GM18498 (cell line): Measurements from ENCODE around the gene TSPAN18.

Experiments
- ATAC-seq: cut with Tn5 transposase; IDR thresholded peaks from one replicate; pipeline ENCODE4 v1.9.1; 2021; ENCODE audit warnings: mild to moderate bottlenecking, moderate library complexity; ENCODE audit not compliant: unreplicated experiment

Gene TSPAN18

DNA sequence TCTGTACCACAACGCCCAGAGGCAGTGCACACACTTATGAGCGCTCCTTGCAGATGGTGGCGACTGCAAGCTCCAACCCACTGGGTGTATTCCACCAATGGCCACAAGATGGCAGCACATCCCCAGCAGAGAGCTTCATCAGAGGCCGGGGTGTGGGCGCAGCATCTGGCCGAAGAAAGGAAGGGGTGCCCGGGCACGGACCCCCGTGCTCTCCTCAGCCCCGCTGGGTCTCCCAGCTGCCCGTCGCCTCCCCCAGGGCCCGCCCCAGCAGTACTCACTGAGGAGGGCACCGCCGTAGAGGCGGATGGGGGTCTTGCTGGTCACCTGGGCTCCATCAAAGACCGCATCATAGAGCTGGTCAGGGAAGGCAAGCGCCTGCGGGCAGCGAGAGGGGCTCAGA is 209.8 kb downstream of the TSPAN18 start:
- ATAC-seq = peak; percentile 83

DNA sequence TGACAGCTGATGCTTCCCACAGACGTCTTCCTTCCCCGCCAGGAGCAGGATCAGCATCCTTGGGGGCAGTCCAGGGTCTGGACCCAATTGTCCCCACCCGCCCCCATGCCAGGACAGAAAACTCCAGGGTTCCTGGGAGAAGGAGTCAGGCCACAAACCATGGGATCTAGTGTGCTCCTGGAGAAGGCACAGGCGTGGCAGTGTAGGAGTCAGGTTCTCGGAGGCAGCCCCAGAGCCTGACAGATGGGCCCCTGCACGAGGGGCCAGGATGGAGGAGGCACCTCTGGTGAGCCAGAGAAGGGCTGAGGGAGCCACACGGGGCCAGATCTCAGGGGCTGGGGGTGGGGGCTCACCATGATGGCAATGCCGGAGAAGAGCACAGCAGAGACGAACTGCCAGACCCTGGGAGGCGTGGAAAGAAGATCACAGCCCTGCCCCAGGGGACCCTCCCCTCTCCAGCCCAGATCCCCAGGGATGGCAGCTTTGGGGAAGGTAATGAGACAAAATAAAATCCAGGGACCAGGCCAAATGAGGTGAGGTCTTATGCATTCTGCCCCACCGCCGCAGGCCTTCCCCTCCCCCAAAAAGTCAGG is 210.3 kb downstream of the TSPAN18 start:
- ATAC-seq = no peak

DNA sequence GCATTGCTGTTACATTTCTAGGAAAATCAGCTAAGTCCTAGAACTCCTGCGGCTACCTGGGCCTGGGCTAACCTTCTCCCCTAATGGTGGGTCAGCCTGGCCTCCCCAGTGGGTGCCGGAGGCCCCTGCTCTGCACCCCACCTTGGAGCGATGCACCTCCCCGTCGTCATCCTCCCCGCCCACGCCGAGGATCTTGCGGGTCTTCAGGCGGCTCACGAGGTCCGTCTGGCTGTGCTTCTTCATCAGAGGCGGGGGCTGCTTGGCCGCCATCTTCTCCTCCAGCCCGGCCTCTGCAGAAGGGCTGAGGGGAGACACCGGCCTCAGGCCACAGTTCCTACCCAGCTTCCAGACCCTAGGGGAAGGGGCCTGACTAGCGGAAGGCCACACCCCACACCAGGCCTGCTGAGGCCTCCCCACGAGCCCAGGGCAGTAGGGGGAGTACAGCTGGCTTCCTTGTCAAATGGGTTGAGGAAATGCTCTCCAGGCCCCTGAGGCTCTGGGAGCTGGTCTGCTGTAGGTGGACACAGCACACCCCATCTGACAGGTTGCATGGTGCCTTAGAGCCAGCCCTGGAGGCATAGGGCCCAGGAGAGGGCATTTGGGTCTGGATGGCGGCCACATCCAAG is 211.4 kb downstream of the TSPAN18 start:
- no peak for ATAC-seq

DNA sequence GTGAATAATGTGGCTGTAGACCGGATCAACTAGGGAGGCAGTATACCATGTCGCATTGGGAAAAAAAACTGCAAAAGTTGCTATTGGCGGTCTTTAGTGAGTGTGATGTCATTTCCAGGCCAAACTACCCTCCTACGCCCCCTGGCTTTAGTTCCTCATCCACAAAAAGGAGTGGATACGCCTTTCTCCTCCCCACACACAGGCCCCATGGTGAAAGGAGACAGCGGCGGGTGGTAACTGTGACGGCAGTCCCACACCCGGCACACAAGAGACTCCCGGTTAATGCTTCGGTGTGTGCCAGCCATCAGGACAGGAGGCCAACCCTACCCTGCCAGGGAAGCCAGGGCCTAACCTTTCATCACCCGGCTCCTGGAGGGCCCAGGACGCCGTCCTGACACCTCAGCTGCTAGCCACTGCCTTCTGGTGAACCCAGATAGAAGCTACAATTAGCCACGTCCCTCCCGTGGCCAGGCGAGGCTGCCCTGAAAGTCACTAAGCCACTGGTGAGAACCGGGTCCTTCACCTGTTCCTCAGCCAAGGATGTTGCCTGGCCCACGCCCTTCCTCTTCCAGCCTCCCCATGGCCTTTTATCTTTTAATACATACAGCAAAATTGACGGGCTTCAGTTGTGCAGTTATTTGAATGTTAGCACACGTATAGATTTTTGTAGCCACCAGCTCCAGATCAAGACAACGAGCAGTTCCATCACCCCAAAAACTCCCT is 213.1 kb downstream of the TSPAN18 start:
- no peak for ATAC-seq

DNA sequence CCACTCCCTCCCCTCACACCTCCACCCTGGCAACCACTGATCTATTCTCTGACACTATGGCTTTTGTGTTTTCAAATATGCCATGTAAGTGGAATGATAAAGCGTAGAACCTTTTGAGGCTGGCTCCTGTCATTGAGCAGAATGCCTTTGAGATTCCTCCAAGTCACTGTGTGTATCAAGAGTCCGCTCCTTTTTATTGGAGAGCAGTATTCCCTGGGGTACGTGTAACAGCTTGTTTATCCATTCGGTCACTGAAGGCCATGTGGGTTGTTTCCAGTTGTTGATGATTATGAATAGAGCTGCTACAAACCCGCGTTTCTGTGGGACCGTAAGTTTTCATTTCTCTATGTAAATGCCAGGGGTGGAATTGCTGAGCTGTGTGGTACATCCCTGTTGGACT is 213.6 kb downstream of the TSPAN18 start:
- ATAC-seq = no peak

DNA sequence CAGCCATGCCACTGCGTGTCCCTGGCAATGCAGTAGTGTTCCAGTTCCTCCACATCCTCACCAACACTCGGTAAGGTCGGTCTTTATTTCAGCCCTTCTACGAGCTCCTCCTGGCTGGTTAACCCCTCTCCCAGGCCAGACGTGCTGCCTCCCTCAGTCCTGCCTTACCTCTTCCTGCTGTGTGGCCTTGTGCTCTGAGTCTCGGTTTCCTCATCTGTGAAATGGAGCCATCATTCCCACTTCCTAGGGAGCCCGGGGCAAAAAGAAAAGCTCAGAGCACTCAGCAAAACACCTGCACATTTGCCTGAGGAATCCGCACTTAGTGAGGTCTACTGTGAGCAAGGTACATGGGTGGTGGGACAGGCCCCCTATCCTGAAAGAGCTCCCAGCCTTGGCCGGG is 214.1 kb downstream of the TSPAN18 start:
- no peak for ATAC-seq

DNA sequence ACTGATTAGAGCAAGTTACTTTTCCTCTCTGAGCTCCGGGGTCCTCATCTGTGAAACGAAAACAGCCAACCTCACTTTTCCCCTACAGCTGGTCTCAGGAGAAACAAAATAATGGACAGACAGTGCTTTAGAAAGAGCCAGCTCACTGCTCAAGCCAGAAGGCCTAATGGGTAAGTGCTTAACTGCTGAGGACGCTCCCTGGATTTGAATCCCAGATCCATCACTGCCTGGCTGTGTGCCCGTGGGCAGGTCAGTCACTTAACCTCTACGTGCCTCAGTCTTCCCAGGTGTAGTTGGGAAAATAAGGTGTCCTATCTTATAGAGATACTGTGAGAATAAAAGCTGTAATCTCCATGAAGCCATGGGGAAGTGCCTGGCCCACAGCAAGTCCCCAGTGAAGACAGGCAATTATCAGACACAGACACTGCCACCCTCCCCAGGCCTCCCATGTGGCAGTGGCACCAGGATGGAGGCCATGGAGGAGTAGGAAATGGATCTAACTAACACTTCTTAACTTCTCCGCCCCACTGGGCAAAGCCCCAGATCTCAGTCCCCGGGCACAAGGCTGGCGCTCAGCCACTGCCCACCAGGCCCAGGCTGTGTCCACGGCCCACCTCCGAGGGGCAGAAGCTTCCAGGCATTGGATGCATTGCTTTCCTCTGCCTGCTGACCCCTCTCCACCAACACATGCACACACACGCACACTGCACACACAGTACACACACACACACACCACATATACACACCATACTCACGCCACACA is 214.7 kb downstream of the TSPAN18 start:
- no peak for ATAC-seq

DNA sequence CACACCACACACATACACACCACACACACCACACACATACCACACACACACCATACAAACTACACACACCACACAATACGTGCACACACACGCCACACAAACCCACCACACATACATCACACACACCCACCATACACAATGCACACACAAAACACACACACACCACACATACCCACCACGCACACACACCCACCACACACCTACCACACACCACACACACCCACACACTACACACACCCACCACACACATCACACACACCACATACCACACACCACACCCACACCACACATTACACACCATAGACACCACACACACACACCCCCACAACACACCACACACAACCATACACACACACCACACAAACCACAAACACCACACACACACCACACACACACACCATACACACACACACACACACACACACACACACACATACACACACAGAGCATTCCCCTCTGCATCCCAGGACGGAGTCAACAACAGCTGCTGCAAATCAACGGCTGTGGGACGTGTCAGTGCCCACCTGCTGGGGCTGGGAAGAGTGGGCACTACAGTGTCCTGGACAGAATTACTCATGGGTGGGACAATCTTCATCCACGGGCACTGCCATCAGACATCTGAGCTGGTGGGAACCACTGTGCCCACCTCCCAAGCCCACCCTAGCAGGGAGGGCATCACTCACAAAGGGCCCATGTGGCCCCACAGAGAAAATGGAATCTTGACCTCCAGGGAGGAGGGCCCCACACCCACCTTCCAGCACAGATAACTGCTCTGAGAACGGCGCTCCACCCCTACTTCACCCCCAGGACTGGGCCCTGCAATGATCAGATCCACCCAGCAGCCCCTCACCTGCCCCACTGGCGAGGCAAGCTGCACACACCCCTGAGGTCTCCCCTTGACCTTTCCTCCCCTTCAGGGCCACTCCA is 215.5 kb downstream of the TSPAN18 start:
- no peak for ATAC-seq

DNA sequence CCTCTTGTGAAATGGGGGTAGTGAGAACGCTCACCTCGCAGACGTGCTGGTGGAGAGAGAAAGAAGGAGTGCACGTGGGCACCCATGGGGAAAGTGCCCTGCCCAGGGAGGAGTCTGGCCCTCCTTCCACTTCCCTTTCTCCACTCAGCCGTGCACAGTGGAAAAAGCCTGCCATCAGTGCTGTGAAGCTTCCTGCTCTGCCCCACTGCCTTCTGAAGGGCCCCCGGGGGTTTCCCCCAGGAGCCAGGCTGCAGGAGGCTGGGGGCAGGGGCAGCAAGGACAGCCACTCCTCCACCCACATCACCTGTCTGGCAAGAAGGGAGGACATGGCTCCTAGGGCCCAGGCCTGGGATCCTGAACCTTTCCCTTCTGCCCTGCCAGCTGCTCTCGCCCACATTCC is 216.4 kb downstream of the TSPAN18 start:
- ATAC-seq = peak; percentile 84

DNA sequence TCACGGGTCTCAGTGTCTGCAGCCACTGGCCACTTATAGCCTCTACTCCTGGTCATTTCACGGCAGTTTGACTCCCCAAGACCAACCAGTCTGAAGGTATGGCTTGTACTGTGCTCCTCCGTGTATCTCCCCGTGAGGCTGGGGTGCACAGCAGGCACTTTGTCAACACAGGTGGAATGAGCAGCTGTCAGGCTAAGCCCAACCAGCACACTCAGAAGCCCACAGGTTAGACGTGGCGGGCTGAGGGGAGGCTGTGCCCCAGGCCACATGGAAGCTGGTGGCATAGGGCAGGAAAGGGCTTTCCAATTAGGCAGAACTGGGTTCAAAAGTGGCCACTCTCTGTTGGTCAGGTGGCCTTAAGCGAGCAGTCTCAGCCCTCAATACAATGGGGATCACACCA is 216.9 kb downstream of the TSPAN18 start:
- no peak for ATAC-seq

DNA sequence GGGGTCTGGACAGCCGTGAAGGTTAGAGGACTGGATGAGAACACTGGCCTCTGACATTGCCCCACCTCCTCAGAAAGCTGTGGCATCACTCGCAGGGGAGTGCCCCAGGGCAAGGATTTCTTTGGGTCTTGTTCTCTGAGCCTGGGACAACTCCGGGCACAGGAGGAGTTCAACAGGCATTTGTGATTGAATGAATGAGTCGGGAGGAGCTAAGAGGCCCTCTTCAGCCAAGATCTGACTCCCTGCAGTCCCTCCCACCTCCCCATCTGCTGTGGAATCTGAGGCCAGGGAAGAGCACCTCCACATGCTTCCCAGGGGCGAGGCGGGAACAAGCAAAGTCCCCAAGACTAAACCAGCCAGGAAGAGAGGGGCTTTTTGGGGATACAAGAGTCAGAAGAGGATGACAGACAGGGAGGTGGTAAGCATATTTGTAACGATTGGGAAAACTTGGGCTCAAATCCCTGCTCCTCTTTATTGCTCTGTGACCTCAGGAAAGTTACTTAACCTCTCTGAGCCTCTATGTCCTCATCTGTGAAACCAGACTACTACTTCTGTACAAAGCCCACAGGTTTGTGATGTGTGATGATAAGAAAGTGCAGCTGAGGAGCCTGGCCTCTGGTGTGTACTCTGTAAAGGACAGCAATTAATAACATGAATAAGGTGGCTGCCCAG is 217.6 kb downstream of the TSPAN18 start:
- no peak for ATAC-seq

DNA sequence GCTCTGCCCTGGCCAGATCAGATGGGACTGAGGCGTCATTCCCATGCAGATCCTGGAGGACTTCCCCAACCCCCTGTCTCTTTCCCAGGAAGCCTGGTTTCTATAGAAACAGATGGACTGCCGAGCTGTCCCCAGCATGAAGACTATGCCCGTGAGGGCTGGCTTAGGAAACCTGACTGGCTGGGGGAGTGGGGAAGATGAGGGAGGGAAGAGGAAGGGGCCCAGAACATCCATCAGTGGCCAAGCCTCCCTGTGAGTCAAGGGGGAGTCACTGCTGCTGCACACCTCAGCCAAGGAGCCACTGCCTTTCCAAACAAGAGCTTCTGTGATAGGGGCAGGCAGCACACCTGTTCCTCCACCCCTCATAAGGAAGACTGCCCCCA is 218.1 kb downstream of the TSPAN18 start:
- ATAC-seq = no peak

DNA sequence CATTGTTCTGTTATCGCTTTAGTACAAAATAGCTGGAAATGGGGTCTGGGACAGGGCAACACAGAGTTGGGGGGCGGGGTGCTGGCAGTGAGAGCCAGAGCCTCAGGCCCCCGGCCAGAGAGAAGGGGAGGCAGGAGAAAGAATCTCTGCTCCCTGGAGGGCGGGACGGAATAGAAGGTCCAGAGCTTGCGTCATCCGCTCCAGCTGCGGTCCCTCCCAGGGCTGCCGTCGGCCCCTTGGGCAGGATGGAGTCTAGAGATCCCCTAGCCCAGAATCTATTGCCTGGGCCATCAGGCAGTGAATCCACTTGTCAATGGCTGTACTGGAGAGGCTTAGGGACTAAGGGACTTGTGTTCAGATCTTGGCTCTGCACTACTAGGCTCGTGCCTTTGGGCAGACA is 218.9 kb downstream of the TSPAN18 start:
- no peak for ATAC-seq

DNA sequence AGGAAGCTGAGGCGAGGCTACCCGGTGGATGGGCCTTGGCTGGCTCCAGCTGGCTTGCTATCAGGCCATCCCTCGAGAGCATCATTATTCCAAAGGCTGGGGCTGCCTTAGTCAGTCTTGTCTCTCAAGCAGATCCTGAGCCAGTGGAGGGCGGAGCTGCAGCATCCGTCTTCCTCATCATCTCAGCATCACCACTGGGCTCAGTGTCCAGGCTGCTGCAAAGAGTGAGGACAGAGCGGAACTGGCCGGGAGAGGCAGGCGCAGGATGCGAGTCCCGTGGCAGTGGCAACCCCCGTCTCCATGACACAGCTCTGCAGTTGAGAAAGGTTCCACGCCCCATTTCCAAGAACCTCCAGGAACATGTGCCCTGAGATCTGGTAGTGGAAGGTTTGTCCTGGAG is 219.5 kb downstream of the TSPAN18 start:
- no peak for ATAC-seq

DNA sequence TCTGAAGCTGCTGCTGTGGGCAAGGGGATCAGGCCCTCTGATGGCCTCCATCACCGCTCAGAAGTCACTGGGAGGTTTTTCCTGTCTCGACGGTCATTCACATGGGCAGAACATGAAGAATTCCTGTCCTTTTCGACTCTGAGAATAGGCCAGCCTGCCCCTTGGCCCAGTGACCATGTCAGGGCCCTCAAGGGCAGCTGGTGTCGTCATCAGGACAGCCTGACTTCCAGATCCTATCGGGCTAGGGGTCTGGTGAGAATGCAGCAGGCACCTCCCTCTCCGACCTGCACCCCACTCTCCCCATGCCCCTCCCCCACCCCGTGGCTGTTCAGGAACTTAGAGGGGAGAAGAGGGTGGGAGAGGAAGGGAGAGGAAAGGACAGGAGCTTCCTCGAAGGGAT is 220.4 kb downstream of the TSPAN18 start:
- no peak for ATAC-seq

DNA sequence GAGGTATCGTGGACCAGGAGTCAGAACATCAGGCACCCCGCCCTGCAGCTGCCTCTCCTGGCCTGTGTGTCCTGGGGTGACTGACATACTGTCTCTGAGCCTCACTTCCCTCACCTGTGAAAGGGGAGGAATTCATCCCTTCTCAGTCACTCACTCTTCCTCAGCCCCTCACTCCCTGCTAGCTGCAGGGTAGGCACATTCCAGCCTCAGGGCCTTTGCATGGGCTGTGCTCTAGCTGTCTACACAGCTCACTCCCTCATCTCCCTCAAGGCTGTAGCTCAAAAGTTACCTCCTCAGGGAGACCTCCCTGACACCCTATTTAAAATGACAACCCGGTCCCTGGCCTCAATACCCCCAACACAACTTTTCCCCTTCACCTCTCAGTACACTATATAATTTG is 221.4 kb downstream of the TSPAN18 start:
- ATAC-seq = no peak

DNA sequence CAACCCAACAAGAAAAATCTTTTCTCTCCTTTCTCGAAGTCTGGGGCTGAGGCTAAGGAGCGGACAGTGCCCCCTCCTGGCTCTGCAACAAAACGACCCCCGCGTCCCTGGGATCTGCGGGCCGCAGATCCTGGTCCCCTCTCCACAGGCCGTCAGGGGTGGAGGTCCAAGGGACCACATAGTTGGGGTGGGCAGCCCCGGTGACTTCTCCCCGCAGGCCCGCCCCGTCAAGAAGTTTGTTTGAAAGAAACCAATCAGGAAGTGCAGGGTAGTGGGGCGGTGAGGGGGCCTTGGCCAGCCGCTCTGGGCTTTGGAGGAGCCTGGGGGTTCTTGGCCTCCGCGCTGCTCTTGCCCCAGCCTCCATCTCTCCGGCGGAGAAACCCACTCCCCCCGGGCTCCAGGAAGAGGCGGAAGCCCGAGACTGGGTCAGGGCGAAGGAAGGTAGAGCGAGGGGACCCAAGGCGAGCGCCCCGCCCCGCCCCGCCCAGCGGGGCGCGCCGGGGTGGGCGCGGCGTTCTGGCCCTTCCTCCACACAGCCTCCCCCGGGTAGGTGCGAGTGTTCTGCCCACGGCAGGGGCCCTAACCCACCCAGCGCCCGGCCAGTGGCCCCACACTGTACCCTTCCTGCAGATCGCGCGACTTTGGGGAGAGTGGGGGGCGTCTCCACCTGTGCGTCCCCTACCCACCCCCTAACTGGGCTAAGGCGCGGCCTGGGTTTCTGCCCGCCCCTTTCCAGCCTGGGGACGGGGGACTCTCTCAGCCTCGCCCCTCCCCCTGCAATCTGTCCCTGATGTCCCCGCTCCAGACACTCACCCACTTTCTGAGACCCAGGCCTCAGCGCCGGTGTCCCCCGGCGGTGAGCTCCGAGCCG is 222.6 kb downstream of the TSPAN18 start:
- no peak for ATAC-seq

DNA sequence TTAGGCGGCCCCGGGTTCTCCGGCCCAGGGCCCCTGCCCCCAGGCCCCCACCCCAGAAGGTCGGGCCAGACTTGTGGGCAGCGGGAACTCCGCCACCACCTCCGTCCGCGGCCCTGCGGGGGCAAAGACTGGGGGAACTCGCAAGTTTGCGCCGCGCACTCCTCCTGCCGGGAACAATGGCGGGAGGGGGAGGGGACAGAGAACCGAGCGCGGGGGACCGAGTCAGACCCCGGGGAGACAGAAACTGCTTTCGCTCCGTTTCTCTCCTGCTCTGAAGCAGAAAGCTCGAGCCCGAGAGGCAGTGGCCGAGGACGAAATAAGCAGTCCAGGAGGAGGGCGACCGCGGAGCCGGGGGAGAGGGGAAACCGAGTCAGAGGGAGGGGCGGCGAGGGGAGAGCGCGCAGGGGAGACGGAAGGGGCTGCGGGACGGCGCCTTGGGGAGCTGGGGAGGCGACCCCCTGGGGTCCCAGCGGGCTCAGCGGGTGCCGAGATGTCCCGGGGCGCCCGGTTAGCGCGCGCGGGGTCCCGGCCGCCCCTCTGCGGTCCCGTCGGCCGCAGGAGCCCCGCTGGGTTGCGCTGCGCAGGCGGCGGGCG is 223.4 kb downstream of the TSPAN18 start:
- no peak for ATAC-seq
